H9 (cell line): ENCODE measurements around the gene DISP1. TPM values are rescaled to one million over a fixed set of nuclear protein-coding genes. Genes with fewer than 3 reads are reported as not detected.

Experiments
- DNase-seq: peaks from one replicate; pipeline ENCODE4 v3.0.0-alpha.2; 2017
- H2AFZ ChIP-seq: one replicate; pipeline ENCODE4 v1.6.1; 2013; ENCODE audit warnings: mild to moderate bottlenecking, low read length, control low read depth, moderate library complexity
- H2AK5ac ChIP-seq: 2 replicates; pipeline ENCODE4 v1.6.1; 2013; ENCODE audit warnings: low read length, control low read depth, mixed read lengths; ENCODE audit not compliant: insufficient read length
- H2BK120ac ChIP-seq: one replicate; pipeline ENCODE4 v1.6.1; 2013; ENCODE audit warnings: low read depth, mild to moderate bottlenecking, low read length, control low read depth, inconsistent platforms; ENCODE audit not compliant: poor library complexity, severe bottlenecking
- H2BK12ac ChIP-seq: 2 replicates; pipeline ENCODE4 v1.6.1; 2013; ENCODE audit warnings: low read length, control low read depth, mixed read lengths, low read depth; ENCODE audit not compliant: insufficient read length
- H2BK15ac ChIP-seq: 2 replicates; pipeline ENCODE4 v1.6.1; 2013; ENCODE audit warnings: low read depth, low read length, control low read depth
- H2BK20ac ChIP-seq: one replicate; pipeline ENCODE4 v1.6.1; 2013; ENCODE audit warnings: low read depth, mild to moderate bottlenecking, low read length, control low read depth, inconsistent platforms; ENCODE audit not compliant: poor library complexity, severe bottlenecking
- H2BK5ac ChIP-seq: 2 replicates; pipeline ENCODE4 v1.6.1; 2013; ENCODE audit warnings: low read length, control low read depth, mixed read lengths; ENCODE audit not compliant: insufficient read length
- H3K14ac ChIP-seq: 2 replicates; pipeline ENCODE4 v1.6.1; 2013; ENCODE audit warnings: low read length, control low read depth; ENCODE audit not compliant: insufficient read depth
- H3K18ac ChIP-seq: 2 replicates; pipeline ENCODE4 v1.6.1; 2013; ENCODE audit warnings: low read depth, mild to moderate bottlenecking, mixed read lengths, low read length, control low read depth; ENCODE audit not compliant: insufficient read length
- H3K23ac ChIP-seq: 2 replicates; pipeline ENCODE4 v1.6.1; 2013; ENCODE audit warnings: low read length, control low read depth, mixed read lengths, low read depth; ENCODE audit not compliant: insufficient read length
- H3K23me2 ChIP-seq: 2 replicates; pipeline ENCODE4 v1.6.1; 2013; ENCODE audit warnings: low read depth, mild to moderate bottlenecking, mixed read lengths, low read length, control low read depth; ENCODE audit not compliant: insufficient read length, poor library complexity, severe bottlenecking
- H3K27ac ChIP-seq: 2 replicates; pipeline ENCODE4 v1.5.1; 2013; ENCODE audit warnings: low read length, control low read depth, mixed read lengths, low read depth; ENCODE audit not compliant: insufficient read length
- H3K27me3 ChIP-seq: 2 replicates; pipeline ENCODE4 v1.6.1; 2013; ENCODE audit warnings: low read length, control low read depth, inconsistent platforms; ENCODE audit not compliant: insufficient read depth
- H3K4ac ChIP-seq: 2 replicates; pipeline ENCODE4 v1.6.1; 2013; ENCODE audit warnings: low read depth, mild to moderate bottlenecking, control low read depth, inconsistent platforms, low read length, moderate library complexity
- H3K4me1 ChIP-seq: 2 replicates; pipeline ENCODE4 v1.6.1; 2013; ENCODE audit warnings: low read length, control low read depth, inconsistent platforms; ENCODE audit not compliant: insufficient read depth
- H3K4me2 ChIP-seq: 2 replicates; pipeline ENCODE4 v1.6.1; 2013; ENCODE audit warnings: low read length, control low read depth, mixed read lengths; ENCODE audit not compliant: insufficient read length, insufficient read depth
- H3K56ac ChIP-seq: 2 replicates; pipeline ENCODE4 v1.6.1; 2013; ENCODE audit warnings: low read depth, mild to moderate bottlenecking, mixed read lengths, low read length, control low read depth; ENCODE audit not compliant: insufficient read length
- H3K79me1 ChIP-seq: 2 replicates; pipeline ENCODE4 v1.6.1; 2013; ENCODE audit warnings: low read depth, mild to moderate bottlenecking, moderate library complexity, low read length, control low read depth, inconsistent platforms; ENCODE audit not compliant: insufficient read depth, poor library complexity, severe bottlenecking
- H3K79me2 ChIP-seq: 2 replicates; pipeline ENCODE4 v1.6.1; 2013; ENCODE audit warnings: low read length, control low read depth, inconsistent platforms; ENCODE audit not compliant: insufficient read depth
- H3K9ac ChIP-seq: 2 replicates; pipeline ENCODE4 v1.6.1; 2013; ENCODE audit warnings: low read length, control low read depth, mixed read lengths; ENCODE audit not compliant: insufficient read length; ENCODE audit errors: extremely low read depth
- H3K9me3 ChIP-seq: one replicate; pipeline ENCODE4 v1.6.1; 2013; ENCODE audit warnings: low read depth, low read length, inconsistent platforms; ENCODE audit not compliant: control insufficient read depth
- H3T11ph ChIP-seq: one replicate; pipeline ENCODE4 v1.6.1; 2013; ENCODE audit warnings: mild to moderate bottlenecking, low read length, control low read depth, inconsistent platforms
- H4K20me1 ChIP-seq: one replicate; pipeline ENCODE4 v1.6.1; 2013; ENCODE audit not compliant: control insufficient read depth, insufficient read length, insufficient read depth
- H4K5ac ChIP-seq: 2 replicates; pipeline ENCODE4 v1.6.1; 2013; ENCODE audit warnings: low read depth, mild to moderate bottlenecking, mixed read lengths, low read length, control low read depth; ENCODE audit not compliant: insufficient read length
- H4K8ac ChIP-seq: replicated peaks from 2 replicates; pipeline ENCODE4 v1.6.1; 2013; ENCODE audit warnings: low read length, control low read depth, mixed read lengths, low read depth; ENCODE audit not compliant: insufficient read length
- H4K91ac ChIP-seq: 2 replicates; pipeline ENCODE4 v1.6.1; 2013; ENCODE audit warnings: low read depth, mild to moderate bottlenecking, moderate library complexity, mixed read lengths, low read length, control low read depth; ENCODE audit not compliant: insufficient read length
- H3K27ac Mint-ChIP-seq, 3 experiments: 2 replicates in 2 of 3; 3 replicates in 1 of 3; pipeline ENCODE4 v1.8.0; 2020 to 2021; ENCODE audit warnings: mixed read lengths in 3 of 3, mild to moderate bottlenecking in 1 of 3, moderate library complexity in 1 of 3
- H3K27me3 Mint-ChIP-seq: 2 replicates; pipeline ENCODE4 v1.8.0; 2021; ENCODE audit warnings: low read depth, mild to moderate bottlenecking, moderate library complexity, mixed read lengths
- H3K36me3 Mint-ChIP-seq, 3 experiments: 2 replicates in 2 of 3; 3 replicates in 1 of 3; pipeline ENCODE4 v1.8.0; 2020 to 2021; ENCODE audit warnings: low read depth in 3 of 3, mixed read lengths in 3 of 3; ENCODE audit not compliant: insufficient read depth in 1 of 3
- H3K4me1 Mint-ChIP-seq, 2 experiments: 2 replicates each; pipeline ENCODE4 v1.8.0; 2020; ENCODE audit warnings: mixed read lengths in 2 of 2
- H3K4me3 Mint-ChIP-seq, 2 experiments: 2 replicates in 1 of 2; 3 replicates in 1 of 2; pipeline ENCODE4 v1.8.0; 2020 to 2021; ENCODE audit warnings: mild to moderate bottlenecking in 2 of 2, mixed read lengths in 2 of 2, moderate library complexity in 1 of 2
- H3K9me3 Mint-ChIP-seq, 2 experiments: 2 replicates in 1 of 2; 3 replicates in 1 of 2; pipeline ENCODE4 v1.8.0; 2020; ENCODE audit warnings: mild to moderate bottlenecking in 2 of 2, mixed read lengths in 2 of 2, moderate library complexity in 1 of 2
- CTCF ChIP-seq: fragments of 200-600 bp; sonication (generic); conservative IDR thresholded peaks from 3 replicates; pipeline ENCODE4 v1.8.0; 2021; ENCODE audit warnings: antibody characterized with exemption, mild to moderate bottlenecking
- WGBS: extraction: QIAGEN DNeasy Blood & Tissue Kit; methylation state at CpG from one replicate; pipeline ENCODE4 v1.1.7; 2013; ENCODE audit warnings: missing lambda C conversion rate, low lambda C conversion rate, mixed read lengths; ENCODE audit not compliant: insufficient read length; ENCODE audit errors: extremely low coverage; 5-methylcytosine and 5-hydroxymethylcytosine counted together
- total RNA-seq: library from RNA; stranded (reverse); gene quantifications from 2 replicates; pipeline ENCODE4 v1.2.1, GENCODE V29; 2021

DISP1 gene
- total RNA-seq, 1 experiment from 2014 or later = 2.6 TPM

GRCh38 chr1:222817529-222817928 is 2.7 kb downstream of the DISP1 start:
- H3K14ac ChIP-seq = no peak overlapping the region
- H3K9ac ChIP-seq = no peak overlapping the region
- H3K9me3 Mint-ChIP-seq = no peaks in the 10 kb centered on the region; a peak in 1 of 5 replicates
- no peak overlapping the region for H4K8ac ChIP-seq
- no peak overlapping the region for H2BK12ac ChIP-seq
- no peaks in the 10 kb centered on the region for H3K4me1 ChIP-seq
- H3K9me3 ChIP-seq = no peaks in the 10 kb centered on the region
- peaks cover 20 to 44% of the 10 kb centered on the region in 2 experiments for H3K4me1 Mint-ChIP-seq
- H3K4ac ChIP-seq = no peak overlapping the region
- H3K27me3 ChIP-seq = no peaks in the 10 kb centered on the region; the same call in 1 of the 2 replicates
- no peaks in the 10 kb centered on the region for H3K79me2 ChIP-seq
- H3T11ph ChIP-seq = no peak overlapping the region
- no peaks in the 10 kb centered on the region for H4K20me1 ChIP-seq
- H4K5ac ChIP-seq = no peak overlapping the region
- peaks cover 8% of the 10 kb centered on the region for H3K23me2 ChIP-seq
- TF ChIP-seq CTCF = no peak
- no peaks in the 10 kb centered on the region for H3K79me1 ChIP-seq
- no peak overlapping the region for H4K91ac ChIP-seq
- H3K27ac Mint-ChIP-seq = no peak overlapping the region
- no peak overlapping the region for H2AFZ ChIP-seq
- peaks cover 14% of the 10 kb centered on the region for H3K27me3 Mint-ChIP-seq
- no peak for DNase-seq
- no peak overlapping the region for H2BK5ac ChIP-seq
- no peak overlapping the region for H3K4me3 Mint-ChIP-seq
- H2BK15ac ChIP-seq = no peak overlapping the region
- no peak overlapping the region for H2BK120ac ChIP-seq
- no peaks in the 10 kb centered on the region; a peak in 1 of 7 replicates for H3K36me3 Mint-ChIP-seq
- H3K18ac ChIP-seq = no peak overlapping the region
- WGBS = no CpG with 5 or more reads among the region's 1 CpG
- H2AK5ac ChIP-seq = no peak overlapping the region
- no peak overlapping the region for H2BK20ac ChIP-seq
- no peak overlapping the region for H3K4me2 ChIP-seq
- H3K56ac ChIP-seq = no peak overlapping the region
- no peak overlapping the region for H3K23ac ChIP-seq
- no peak overlapping the region for H3K27ac ChIP-seq
